K562 (cell line): ENCODE data around the gene FTO.

Experiments
- BCL6 ChIP-seq: fragments of 250-450 bp; sonication (Bioruptor Pico); IDR thresholded peaks from 2 replicates; pipeline ENCODE4 v1.4.0; 2020
- CBX2 ChIP-seq: fragments of 200-600 bp; sonication (generic); IDR thresholded peaks from one replicate; pipeline ENCODE4 v1.6.1; 2012; ENCODE audit warnings: mild to moderate bottlenecking, low read length, inconsistent platforms; ENCODE audit not compliant: insufficient read depth, poor library complexity, severe bottlenecking
- CC2D1A ChIP-seq: fragments of 450-650 bp; IDR thresholded peaks from 2 replicates; pipeline ENCODE4 v1.6.1; 2017; ENCODE audit warnings: mild to moderate bottlenecking
- EGR1 ChIP-seq: fragments of 450-650 bp; conservative IDR thresholded peaks from 2 replicates; pipeline ENCODE4 v1.6.1; 2017; ENCODE audit warnings: mild to moderate bottlenecking
- EHMT2 ChIP-seq: fragments of 450-650 bp; IDR thresholded peaks from 2 replicates; pipeline ENCODE4 v1.6.1; 2018; ENCODE audit warnings: antibody characterized with exemption
- EZH2 ChIP-seq: IDR thresholded peaks from 2 replicates; pipeline ENCODE4 v1.6.1; 2012; ENCODE audit warnings: low read depth, mild to moderate bottlenecking, inconsistent platforms, low read length, borderline replicate concordance
- GTF2F1 ChIP-seq: IDR thresholded peaks from 2 replicates; pipeline ENCODE4 v1.6.1; 2011; ENCODE audit warnings: low read depth, low read length, improper control_type of control experiment
- NR2C2 ChIP-seq, 2 experiments: fragments of 200-800 bp in 1 of 2; sonication (Bioruptor generic) in 1 of 2; sonication (generic) in 1 of 2; formaldehyde crosslinking in 1 of 2; IDR thresholded peaks; 2 replicates each; pipeline versions ENCODE4 v1.6.1 to v1.8.0; 2016 to 2022; ENCODE audit warnings: mild to moderate bottlenecking in 1 of 2, missing compliant biosample characterization in 1 of 2, missing genetic modification characterization in 1 of 2, missing genetic modification reagents in 1 of 2
- POLR2AphosphoS5 ChIP-seq: IDR thresholded peaks from 2 replicates; pipeline ENCODE4 v1.6.1; 2011; ENCODE audit warnings: mild to moderate bottlenecking, low read depth, low read length, moderate library complexity; ENCODE audit not compliant: control insufficient read depth, insufficient read depth
- SMAD2 ChIP-seq: fragments of 150-350 bp; IDR thresholded peaks from 2 replicates; pipeline ENCODE4 v1.6.1; 2014; ENCODE audit warnings: low read depth, mild to moderate bottlenecking, low read length
- YY1 ChIP-seq, 3 experiments: IDR thresholded peaks; 2 replicates each; pipeline ENCODE4 v1.6.1; 2011; ENCODE audit warnings: low read length in 2 of 3, mild to moderate bottlenecking in 2 of 3, moderate library complexity in 2 of 3, borderline replicate concordance in 1 of 3, control low read depth in 1 of 3, low read depth in 1 of 3; ENCODE audit not compliant: insufficient read depth in 3 of 3, insufficient replicate concordance in 2 of 3, control insufficient read depth in 1 of 3, insufficient read length in 1 of 3; ENCODE audit errors: extremely low read depth in 1 of 3
- TF ChIP-seq, protein P1 (sequence below): fragments of 450-650 bp; formaldehyde crosslinking; IDR thresholded peaks from 2 replicates; pipeline ENCODE4 v1.4.0; 2022; ENCODE audit warnings: mild to moderate bottlenecking, moderate library complexity
- TF ChIP-seq, protein P2 (sequence below), 3 experiments: IDR thresholded peaks in 2 of 3; conservative IDR thresholded peaks in 1 of 3; 2 replicates each; pipeline ENCODE4 v1.5.1; 2011 to 2012; ENCODE audit warnings: low read length in 3 of 3, mild to moderate bottlenecking in 3 of 3, control low read depth in 2 of 3, improper control_type of control experiment in 1 of 3, inconsistent platforms in 1 of 3, low read depth in 1 of 3, mixed read lengths in 1 of 3, moderate library complexity in 1 of 3; ENCODE audit not compliant: insufficient read depth in 2 of 3
- TF ChIP-seq, protein P3 (sequence below), 2 experiments: IDR thresholded peaks; 2 replicates each; pipeline ENCODE4 v1.6.1; 2012; ENCODE audit warnings: improper control_type of control experiment in 2 of 2, low read depth in 2 of 2, low read length in 2 of 2, borderline replicate concordance in 1 of 2

DNA sequence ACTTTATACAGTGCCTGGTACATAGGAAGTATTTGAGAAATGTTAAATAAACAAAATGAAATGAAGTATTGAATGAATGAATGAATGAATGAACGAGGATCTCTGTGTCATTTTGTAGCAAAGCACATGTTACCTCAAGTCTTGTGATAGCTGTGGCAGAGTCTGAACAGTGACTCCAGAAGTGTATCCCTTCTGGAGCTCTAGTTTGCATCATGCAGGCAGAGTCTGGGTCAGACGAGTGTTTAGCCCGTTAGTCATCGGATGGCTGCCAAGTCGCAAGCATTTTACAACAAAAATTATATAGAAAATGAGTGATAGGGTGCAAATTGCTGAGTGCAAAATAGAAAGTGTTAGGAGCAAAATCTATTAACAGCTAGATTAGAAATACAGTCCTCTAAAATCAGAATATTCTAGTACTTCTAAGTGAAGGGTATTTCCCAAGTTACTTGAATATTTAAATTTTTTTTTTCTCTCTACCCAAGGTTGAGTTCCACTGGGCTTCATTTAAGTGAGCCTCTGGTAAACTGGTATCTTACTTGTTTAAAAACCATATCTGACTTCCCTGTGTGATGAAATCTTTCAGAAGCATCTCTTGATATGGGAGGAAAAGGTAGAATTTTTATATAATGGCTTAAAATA, 113.3 kb downstream of the FTO start:
- TF ChIP-seq, protein P1, sequence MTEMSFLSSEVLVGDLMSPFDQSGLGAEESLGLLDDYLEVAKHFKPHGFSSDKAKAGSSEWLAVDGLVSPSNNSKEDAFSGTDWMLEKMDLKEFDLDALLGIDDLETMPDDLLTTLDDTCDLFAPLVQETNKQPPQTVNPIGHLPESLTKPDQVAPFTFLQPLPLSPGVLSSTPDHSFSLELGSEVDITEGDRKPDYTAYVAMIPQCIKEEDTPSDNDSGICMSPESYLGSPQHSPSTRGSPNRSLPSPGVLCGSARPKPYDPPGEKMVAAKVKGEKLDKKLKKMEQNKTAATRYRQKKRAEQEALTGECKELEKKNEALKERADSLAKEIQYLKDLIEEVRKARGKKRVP (CRISPR knock-in tag) = no peak
- TF ChIP-seq EHMT2 (no peak), YY1 (IDR thresholded peaks at IDR 0.05; ENCODE audit: borderline replicate concordance in 1 of 3, control insufficient read depth in 1 of 3, extremely low read depth in 1 of 3, insufficient read depth in 3 of 3, insufficient read length in 1 of 3, insufficient replicate concordance in 2 of 3, low read depth in 1 of 3, low read length in 2 of 3) (no peak), CBX2 (no peak), EGR1 (no peak), SMAD2 (no peak), BCL6 (CRISPR knock-in tag) (no peak), POLR2AphosphoS5 (no peak), EZH2 (no peak), GTF2F1 (no peak), NR2C2 (CRISPR knock-in tag; IDR thresholded peaks at IDR 0.05) (no peak), NR2C2 (tag; IDR thresholded peaks at IDR 0.05) (no peak), CC2D1A (no peak)
- TF ChIP-seq, protein P2, sequence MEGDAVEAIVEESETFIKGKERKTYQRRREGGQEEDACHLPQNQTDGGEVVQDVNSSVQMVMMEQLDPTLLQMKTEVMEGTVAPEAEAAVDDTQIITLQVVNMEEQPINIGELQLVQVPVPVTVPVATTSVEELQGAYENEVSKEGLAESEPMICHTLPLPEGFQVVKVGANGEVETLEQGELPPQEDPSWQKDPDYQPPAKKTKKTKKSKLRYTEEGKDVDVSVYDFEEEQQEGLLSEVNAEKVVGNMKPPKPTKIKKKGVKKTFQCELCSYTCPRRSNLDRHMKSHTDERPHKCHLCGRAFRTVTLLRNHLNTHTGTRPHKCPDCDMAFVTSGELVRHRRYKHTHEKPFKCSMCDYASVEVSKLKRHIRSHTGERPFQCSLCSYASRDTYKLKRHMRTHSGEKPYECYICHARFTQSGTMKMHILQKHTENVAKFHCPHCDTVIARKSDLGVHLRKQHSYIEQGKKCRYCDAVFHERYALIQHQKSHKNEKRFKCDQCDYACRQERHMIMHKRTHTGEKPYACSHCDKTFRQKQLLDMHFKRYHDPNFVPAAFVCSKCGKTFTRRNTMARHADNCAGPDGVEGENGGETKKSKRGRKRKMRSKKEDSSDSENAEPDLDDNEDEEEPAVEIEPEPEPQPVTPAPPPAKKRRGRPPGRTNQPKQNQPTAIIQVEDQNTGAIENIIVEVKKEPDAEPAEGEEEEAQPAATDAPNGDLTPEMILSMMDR (IDR thresholded peaks at IDR 0.05 in 2 of 3, conservative IDR thresholded peaks at IDR 0.05 in 1 of 3; ENCODE audit: insufficient read depth in 2 of 3, low read depth in 1 of 3, low read length in 3 of 3) = no peak
- TF ChIP-seq, protein P3, sequence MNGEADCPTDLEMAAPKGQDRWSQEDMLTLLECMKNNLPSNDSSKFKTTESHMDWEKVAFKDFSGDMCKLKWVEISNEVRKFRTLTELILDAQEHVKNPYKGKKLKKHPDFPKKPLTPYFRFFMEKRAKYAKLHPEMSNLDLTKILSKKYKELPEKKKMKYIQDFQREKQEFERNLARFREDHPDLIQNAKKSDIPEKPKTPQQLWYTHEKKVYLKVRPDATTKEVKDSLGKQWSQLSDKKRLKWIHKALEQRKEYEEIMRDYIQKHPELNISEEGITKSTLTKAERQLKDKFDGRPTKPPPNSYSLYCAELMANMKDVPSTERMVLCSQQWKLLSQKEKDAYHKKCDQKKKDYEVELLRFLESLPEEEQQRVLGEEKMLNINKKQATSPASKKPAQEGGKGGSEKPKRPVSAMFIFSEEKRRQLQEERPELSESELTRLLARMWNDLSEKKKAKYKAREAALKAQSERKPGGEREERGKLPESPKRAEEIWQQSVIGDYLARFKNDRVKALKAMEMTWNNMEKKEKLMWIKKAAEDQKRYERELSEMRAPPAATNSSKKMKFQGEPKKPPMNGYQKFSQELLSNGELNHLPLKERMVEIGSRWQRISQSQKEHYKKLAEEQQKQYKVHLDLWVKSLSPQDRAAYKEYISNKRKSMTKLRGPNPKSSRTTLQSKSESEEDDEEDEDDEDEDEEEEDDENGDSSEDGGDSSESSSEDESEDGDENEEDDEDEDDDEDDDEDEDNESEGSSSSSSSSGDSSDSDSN (IDR thresholded peaks at IDR 0.05; ENCODE audit: borderline replicate concordance in 1 of 2, low read depth in 2 of 2, low read length in 2 of 2) = no peak
